H1 (cell line): ENCODE results near the gene POLR3G. TPM values are rescaled to one million over a fixed set of nuclear protein-coding genes. Genes with fewer than 3 reads are reported as not detected.

Experiments used
- CTCF ChIA-PET: fragments of 300-600 bp; sonication (Branson Sonifier 250); formaldehyde crosslinking; loops from one replicate; lab custom pipeline; 2021; ENCODE audit not compliant: partially characterized antibody; lab: Charles Lee
- POLR2A ChIA-PET: fragments of 300-600 bp; sonication (Branson Sonifier 250); formaldehyde crosslinking; loops from one replicate; lab custom pipeline; 2021; ENCODE audit warnings: inconsistent platforms; ENCODE audit not compliant: partially characterized antibody; lab: Charles Lee
- DNase-seq, 2 experiments: peaks; one replicate each; pipeline versions ENCODE4 v3.0.0 to v3.0.0-alpha.2; 2010 to 2022; ENCODE audit warnings: low spot score in 2 of 2, low read depth in 1 of 2, mixed read lengths in 1 of 2
- FAIRE-seq: peaks from 2 replicates; lab custom pipeline; 2011; peaks lifted over from hg19 to GRCh38; lab: Jason Lieb, UNC
- H2AFZ ChIP-seq: 2 replicates; pipeline ENCODE4 v1.8.1; 2012; ENCODE audit warnings: low read length, inconsistent platforms
- H2AK5ac ChIP-seq: 2 replicates; pipeline ENCODE4 v1.6.1; 2013; ENCODE audit warnings: low read depth, low read length
- H2BK120ac ChIP-seq: replicated peaks from 2 replicates; pipeline ENCODE3; 2013; ENCODE audit warnings: low read depth, low read length, inconsistent platforms
- H2BK12ac ChIP-seq: 2 replicates; pipeline ENCODE4 v1.6.1; 2013; ENCODE audit warnings: low read depth, low read length
- H2BK15ac ChIP-seq: 2 replicates; pipeline ENCODE4 v1.6.1; 2013; ENCODE audit warnings: low read length
- H2BK20ac ChIP-seq: 2 replicates; pipeline ENCODE4 v1.6.1; 2013; ENCODE audit warnings: low read length
- H2BK5ac ChIP-seq: 2 replicates; pipeline ENCODE4 v1.6.1; 2013; ENCODE audit warnings: low read depth, low read length
- H3K14ac ChIP-seq: 2 replicates; pipeline ENCODE4 v1.6.1; 2013; ENCODE audit warnings: inconsistent platforms; ENCODE audit not compliant: insufficient read length
- H3K18ac ChIP-seq: 2 replicates; pipeline ENCODE4 v1.6.1; 2013; ENCODE audit warnings: low read length; ENCODE audit errors: extremely low read depth
- H3K23ac ChIP-seq: 2 replicates; pipeline ENCODE4 v1.6.1; 2013; ENCODE audit warnings: inconsistent platforms; ENCODE audit not compliant: insufficient read length
- H3K23me2 ChIP-seq: 2 replicates; pipeline ENCODE4 v1.6.1; 2013; ENCODE audit warnings: low read depth, low read length
- H3K27ac ChIP-seq: 2 replicates; pipeline ENCODE4 v1.6.1; 2011; ENCODE audit warnings: low read depth, low read length, inconsistent platforms
- H3K27me3 ChIP-seq, 4 experiments: replicated peaks in 1 of 4; 1 replicate in 1 of 4; 2 replicates in 3 of 4; pipeline versions ENCODE4 v1.6.1 to v1.8.1; 2011 to 2013; ENCODE audit warnings: low read length in 3 of 4, mild to moderate bottlenecking in 3 of 4, inconsistent platforms in 2 of 4, mixed read lengths in 2 of 4, moderate library complexity in 1 of 4; ENCODE audit not compliant: control insufficient read depth in 3 of 4, insufficient read depth in 3 of 4; ENCODE audit errors: extremely low read depth in 1 of 4
- H3K36me3 ChIP-seq, 4 experiments: 2 replicates each; pipeline versions ENCODE4 v1.6.1 to v1.8.1; 2011 to 2013; ENCODE audit warnings: mild to moderate bottlenecking in 4 of 4, low read length in 3 of 4, moderate library complexity in 2 of 4, control low read depth in 1 of 4, inconsistent platforms in 1 of 4; ENCODE audit not compliant: insufficient read depth in 4 of 4, control insufficient read depth in 2 of 4
- H3K4ac ChIP-seq: replicated peaks from 2 replicates; pipeline ENCODE3; 2013; ENCODE audit warnings: low read length, low read depth, mixed read lengths, inconsistent platforms; ENCODE audit not compliant: insufficient read length
- H3K4me1 ChIP-seq, 4 experiments: replicated peaks in 1 of 4; 1 replicate in 1 of 4; 2 replicates in 3 of 4; pipeline versions ENCODE4 v1.6.1 to v1.8.1; 2011 to 2013; ENCODE audit warnings: low read length in 3 of 4, inconsistent platforms in 2 of 4, mixed read lengths in 1 of 4; ENCODE audit not compliant: insufficient read depth in 4 of 4, control insufficient read depth in 3 of 4
- H3K4me2 ChIP-seq, 2 experiments: 2 replicates each; pipeline versions ENCODE4 v1.6.1 to v1.8.1; 2011 to 2013; ENCODE audit warnings: low read depth in 2 of 2, low read length in 2 of 2, control low read depth in 1 of 2, inconsistent platforms in 1 of 2, mild to moderate bottlenecking in 1 of 2; ENCODE audit not compliant: insufficient read depth in 1 of 2
- H3K4me3 ChIP-seq, 4 experiments: fragments of 200-600, 300-600 bp in 1 of 4; sonication (generic), shearing (Covaris generic), sonication (Bioruptor Twin) in 1 of 4; 2 replicates each; pipeline versions ENCODE4 v1.5.1 to v1.8.1; 2011 to 2016; ENCODE audit warnings: low read length in 4 of 4, low read depth in 3 of 4, control low read depth in 2 of 4, inconsistent platforms in 2 of 4, mild to moderate bottlenecking in 2 of 4, mixed read lengths in 1 of 4, moderate library complexity in 1 of 4; ENCODE audit not compliant: insufficient read depth in 2 of 4; ENCODE audit errors: extremely low read depth in 1 of 4
- H3K56ac ChIP-seq: replicated peaks from 2 replicates; pipeline ENCODE3; 2013; ENCODE audit warnings: low read depth, mild to moderate bottlenecking, mixed read lengths, low read length, inconsistent platforms; ENCODE audit not compliant: insufficient read length
- H3K79me1 ChIP-seq: 2 replicates; pipeline ENCODE4 v1.6.1; 2013; ENCODE audit warnings: low read depth, low read length, control low read depth
- H3K79me2 ChIP-seq, 2 experiments: 2 replicates each; pipeline versions ENCODE4 v1.6.1 to v1.8.1; 2012 to 2013; ENCODE audit warnings: low read length in 2 of 2, mild to moderate bottlenecking in 2 of 2, inconsistent platforms in 1 of 2; ENCODE audit not compliant: insufficient read depth in 2 of 2, control insufficient read depth in 1 of 2
- H3K9ac ChIP-seq, 4 experiments: replicated peaks in 1 of 4; 1 replicate in 1 of 4; 2 replicates in 3 of 4; pipeline versions ENCODE4 v1.6.1 to v1.8.1; 2011 to 2013; ENCODE audit warnings: low read depth in 3 of 4, low read length in 3 of 4, control low read depth in 2 of 4, mild to moderate bottlenecking in 2 of 4, moderate library complexity in 2 of 4, inconsistent platforms in 1 of 4; ENCODE audit errors: extremely low read depth in 1 of 4
- H3K9me3 ChIP-seq, 2 experiments: 2 replicates each; pipeline versions ENCODE4 v1.6.1 to v1.8.1; 2012 to 2013; ENCODE audit warnings: mild to moderate bottlenecking in 2 of 2, moderate library complexity in 2 of 2, control low read depth in 1 of 2, inconsistent platforms in 1 of 2, low read depth in 1 of 2, low read length in 1 of 2, mixed read lengths in 1 of 2; ENCODE audit not compliant: insufficient read depth in 2 of 2
- H4K20me1 ChIP-seq, 2 experiments: replicated peaks in 1 of 2; 2 replicates each; pipeline versions ENCODE3 to v1.8.1; 2011 to 2013; ENCODE audit warnings: inconsistent platforms in 2 of 2, low read length in 2 of 2, mild to moderate bottlenecking in 1 of 2; ENCODE audit not compliant: insufficient read depth in 2 of 2, control insufficient read depth in 1 of 2
- H4K5ac ChIP-seq: 2 replicates; pipeline ENCODE4 v1.6.1; 2013; ENCODE audit warnings: low read length, low read depth, mixed read lengths, inconsistent platforms; ENCODE audit not compliant: insufficient read length
- H4K8ac ChIP-seq: 2 replicates; pipeline ENCODE4 v1.8.0; 2013; ENCODE audit warnings: mild to moderate bottlenecking, moderate library complexity, low read length, inconsistent platforms; ENCODE audit not compliant: insufficient read depth; ENCODE audit errors: extremely low read depth
- H4K91ac ChIP-seq: replicated peaks from 2 replicates; pipeline ENCODE3; 2013; ENCODE audit warnings: low read length, mixed read lengths, inconsistent platforms; ENCODE audit not compliant: insufficient read length
- ASH2L ChIP-seq: fragments of 200-600, 300-600 bp; sonication (generic); IDR thresholded peaks from one replicate; pipeline ENCODE4 v1.7.1; 2017; ENCODE audit warnings: low read length
- BRCA1 ChIP-seq: IDR thresholded peaks from 2 replicates; pipeline ENCODE4 v1.6.1; 2012; ENCODE audit warnings: low read depth, low read length, improper control_type of control experiment
- CEBPB ChIP-seq: IDR thresholded peaks from 2 replicates; pipeline ENCODE4 v1.6.1; 2012; ENCODE audit warnings: low read depth, low read length
- CHD2 ChIP-seq: IDR thresholded peaks from 2 replicates; pipeline ENCODE4 v1.6.1; 2012; ENCODE audit warnings: low read length, improper control_type of control experiment
- CREB1 ChIP-seq: IDR thresholded peaks from 2 replicates; pipeline ENCODE4 v1.6.1; 2012; ENCODE audit warnings: inconsistent platforms
- GABPA ChIP-seq: IDR thresholded peaks from 2 replicates; pipeline ENCODE4 v1.6.1; 2011; ENCODE audit warnings: mild to moderate bottlenecking, low read length, moderate library complexity, borderline replicate concordance; ENCODE audit not compliant: insufficient read depth
- KDM5A ChIP-seq: fragments of 200-600 bp; IDR thresholded peaks from 2 replicates; pipeline ENCODE4 v1.7.1; 2012; ENCODE audit warnings: mild to moderate bottlenecking, low read length, inconsistent platforms, mixed read lengths
- POU5F1 ChIP-seq: IDR thresholded peaks from 2 replicates; pipeline ENCODE4 v1.6.1; 2011; ENCODE audit warnings: low read depth, mild to moderate bottlenecking, low read length, moderate library complexity
- RFX5 ChIP-seq: IDR thresholded peaks from 2 replicates; pipeline ENCODE4 v1.6.1; 2011; ENCODE audit warnings: low read depth, low read length, improper control_type of control experiment, borderline replicate concordance
- SIX5 ChIP-seq: IDR thresholded peaks from 2 replicates; pipeline ENCODE4 v1.6.1; 2011; ENCODE audit warnings: mild to moderate bottlenecking, low read depth, low read length
- TAF1 ChIP-seq: IDR thresholded peaks from 2 replicates; pipeline ENCODE4 v1.6.1; 2011; ENCODE audit warnings: mild to moderate bottlenecking, low read depth, low read length
- ZNF274 ChIP-seq: IDR thresholded peaks from 2 replicates; pipeline ENCODE4 v1.7.0; 2012; ENCODE audit warnings: low read length, borderline replicate concordance; ENCODE audit errors: extremely low read depth
- WGBS, 2 experiments: shearing (Covaris generic) in 1 of 2; methylation state at CpG; one replicate each; pipeline versions ENCODE4 v1.1.6 to v1.1.7; 2013 to 2015; ENCODE audit warnings: low lambda C conversion rate in 2 of 2, mixed read lengths in 2 of 2, inconsistent platforms in 1 of 2, low coverage in 1 of 2, missing lambda C conversion rate in 1 of 2; ENCODE audit not compliant: insufficient replicate concordance in 2 of 2, insufficient coverage in 1 of 2, insufficient read length in 1 of 2; ENCODE audit errors: extremely low coverage in 1 of 2, missing lambda C conversion rate in 1 of 2; 5-methylcytosine and 5-hydroxymethylcytosine counted together
- polyA plus RNA-seq, 7 experiments: library from polyadenylated mRNA; depleted of rRNA in 3 of 7; stranded (reverse) in 5 of 7; unstranded in 2 of 7; fragments of >200 nt in 5 of 7; fragments of 200-250 nt in 2 of 7; gene quantifications; 1 replicate in 5 of 7; 2 replicates in 1 of 7; 4 replicates in 1 of 7; pipeline versions ENCODE4 v1.2.1 to v1.2.3, GENCODE V29; 2011 to 2013; ENCODE audit warnings: missing spikeins in 2 of 7, mixed read lengths in 2 of 7
- total RNA-seq: library from RNA; stranded (reverse); fragmentation: NEBNext Ultra II Directional; extraction: Animal tissue kit (Norgen Biotek cat#: 25700); gene quantifications from 2 replicates; pipeline ENCODE4 v1.2.1, GENCODE V29; 2021
- TF ChIP-seq, protein P1 (sequence below): IDR thresholded peaks from 2 replicates; pipeline ENCODE4 v1.6.1; 2012; ENCODE audit warnings: inconsistent platforms
- TF ChIP-seq, protein P2 (sequence below): IDR thresholded peaks from 2 replicates; pipeline ENCODE4 v1.6.1; 2012; ENCODE audit warnings: inconsistent platforms

The POLR3G gene
- total and polyA plus RNA-seq, 2 of the 8 experiments (the other 6 are each of a cell fraction or from before 2014, with no cell fraction given): 119 to 179 TPM

DNA sequence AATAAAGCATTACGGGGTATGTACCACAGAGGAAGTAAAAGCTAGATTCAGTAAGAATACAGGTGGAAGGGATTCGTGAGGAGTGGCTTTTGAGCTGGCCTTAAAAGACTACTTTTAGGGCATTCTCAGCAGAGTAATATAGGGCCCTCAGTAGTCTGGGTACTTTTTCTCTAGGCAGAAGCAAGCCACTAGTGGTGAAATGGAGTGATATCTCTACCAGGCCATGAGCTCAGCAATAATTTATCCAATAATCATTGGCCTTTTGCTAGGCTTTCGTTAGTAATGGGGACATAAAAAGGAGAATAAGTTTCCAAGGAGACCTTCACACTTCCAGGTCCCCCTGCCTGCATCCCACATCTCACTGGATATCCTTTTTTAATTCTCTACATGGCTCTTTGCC, 1.7 kb downstream of the POLR3G start:
- peak overlapping the region; percentile 2 for H4K91ac ChIP-seq
- H3K79me2 ChIP-seq: peaks cover 9 to 68% of the 10 kb centered on the region in 2 experiments; a peak in 3 of 4 replicates
- H3K9me3 ChIP-seq: no peaks in the 10 kb centered on the region
- no peak overlapping the region for H3K23ac ChIP-seq
- H3K4me3 ChIP-seq: peak overlapping the region; percentile 58 to 91 (median 86); a peak in 7 of 8 replicates
- peak overlapping the region; percentile 5 for H4K5ac ChIP-seq
- no peak overlapping the region; the same call in 1 of the 2 replicates for H3K18ac ChIP-seq
- H3K56ac ChIP-seq: peak overlapping the region; percentile 28
- FAIRE-seq (no peak), DNase-seq (no peak)
- no peak overlapping the region for H2BK15ac ChIP-seq
- WGBS, 2 experiments: 12% methylated on average over 3 of the region's 3 CpGs; no CpG with 5 or more reads in 1 of the 2 experiments
- H3K14ac ChIP-seq: no peak overlapping the region
- peak overlapping the region; percentile 90 to 92 for H3K4me2 ChIP-seq
- POLR2A ChIA-PET: interaction anchor here (0.9 to 1.4 kb wide), 8 partner anchors 8 to 420 kb away, joined by 3 to 5 read pairs (median 4); no protein-coding TSS in a partner anchor
- no peak overlapping the region for H4K8ac ChIP-seq
- H4K20me1 ChIP-seq: no peaks in the 10 kb centered on the region
- peaks cover 5 to 26% (median 14%) of the 10 kb centered on the region in 4 experiments; a peak in 6 of 7 replicates for H3K4me1 ChIP-seq
- H3K27ac ChIP-seq: no peak overlapping the region
- peaks cover 0 to 10% (median 5%) of the 10 kb centered on the region in 4 experiments; a peak in 3 of 8 replicates for H3K36me3 ChIP-seq
- H2BK5ac ChIP-seq: peak overlapping the region; percentile 49; the same call in 1 of the 2 replicates
- H3K23me2 ChIP-seq: peaks cover 24% of the 10 kb centered on the region
- H3K9ac ChIP-seq: no peak overlapping the region; a peak in 1 of 7 replicates
- H2BK20ac ChIP-seq: no peak overlapping the region
- CTCF ChIA-PET: interaction anchor here (0.8 to 2.0 kb wide), 9 partner anchors 12 to 310 kb away, joined by 3 to 9 read pairs (median 4); partner anchors contain the start of genes CETN3 and LYSMD3
- peak overlapping the region; percentile 2 for H3K4ac ChIP-seq
- H2BK120ac ChIP-seq: peak overlapping the region; percentile 15
- no peak overlapping the region for H2BK12ac ChIP-seq
- no peaks in the 10 kb centered on the region for H3K27me3 ChIP-seq
- H2AFZ ChIP-seq: no peak overlapping the region
- no peaks in the 10 kb centered on the region; the same call in 1 of the 2 replicates for H3K79me1 ChIP-seq
- no peak overlapping the region for H2AK5ac ChIP-seq
- TF ChIP-seq KDM5A (no peak), GABPA (no peak), ZNF274 (no peak), CEBPB (no peak), SIX5 (no peak), CREB1 (no peak), BRCA1 (no peak), POU5F1 (no peak), RFX5 (no peak), ASH2L (no peak), CHD2 (no peak), TAF1 (no peak)
- TF ChIP-seq, protein P1, sequence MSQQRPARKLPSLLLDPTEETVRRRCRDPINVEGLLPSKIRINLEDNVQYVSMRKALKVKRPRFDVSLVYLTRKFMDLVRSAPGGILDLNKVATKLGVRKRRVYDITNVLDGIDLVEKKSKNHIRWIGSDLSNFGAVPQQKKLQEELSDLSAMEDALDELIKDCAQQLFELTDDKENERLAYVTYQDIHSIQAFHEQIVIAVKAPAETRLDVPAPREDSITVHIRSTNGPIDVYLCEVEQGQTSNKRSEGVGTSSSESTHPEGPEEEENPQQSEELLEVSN: no peak
- TF ChIP-seq, protein P2, sequence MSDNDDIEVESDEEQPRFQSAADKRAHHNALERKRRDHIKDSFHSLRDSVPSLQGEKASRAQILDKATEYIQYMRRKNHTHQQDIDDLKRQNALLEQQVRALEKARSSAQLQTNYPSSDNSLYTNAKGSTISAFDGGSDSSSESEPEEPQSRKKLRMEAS: no peak
